HG03039 (cell line): ENCODE measurements around the gene SNX13.
A peak's percentile ranks its signal among the peaks of the same experiment; 100 is the strongest.

Source experiments
- ATAC-seq: cut with Tn5 transposase; IDR thresholded peaks from one replicate; pipeline ENCODE4 v1.9.1; 2021; ENCODE audit warnings: mild to moderate bottlenecking, moderate library complexity; ENCODE audit not compliant: unreplicated experiment

Gene SNX13

DNA sequence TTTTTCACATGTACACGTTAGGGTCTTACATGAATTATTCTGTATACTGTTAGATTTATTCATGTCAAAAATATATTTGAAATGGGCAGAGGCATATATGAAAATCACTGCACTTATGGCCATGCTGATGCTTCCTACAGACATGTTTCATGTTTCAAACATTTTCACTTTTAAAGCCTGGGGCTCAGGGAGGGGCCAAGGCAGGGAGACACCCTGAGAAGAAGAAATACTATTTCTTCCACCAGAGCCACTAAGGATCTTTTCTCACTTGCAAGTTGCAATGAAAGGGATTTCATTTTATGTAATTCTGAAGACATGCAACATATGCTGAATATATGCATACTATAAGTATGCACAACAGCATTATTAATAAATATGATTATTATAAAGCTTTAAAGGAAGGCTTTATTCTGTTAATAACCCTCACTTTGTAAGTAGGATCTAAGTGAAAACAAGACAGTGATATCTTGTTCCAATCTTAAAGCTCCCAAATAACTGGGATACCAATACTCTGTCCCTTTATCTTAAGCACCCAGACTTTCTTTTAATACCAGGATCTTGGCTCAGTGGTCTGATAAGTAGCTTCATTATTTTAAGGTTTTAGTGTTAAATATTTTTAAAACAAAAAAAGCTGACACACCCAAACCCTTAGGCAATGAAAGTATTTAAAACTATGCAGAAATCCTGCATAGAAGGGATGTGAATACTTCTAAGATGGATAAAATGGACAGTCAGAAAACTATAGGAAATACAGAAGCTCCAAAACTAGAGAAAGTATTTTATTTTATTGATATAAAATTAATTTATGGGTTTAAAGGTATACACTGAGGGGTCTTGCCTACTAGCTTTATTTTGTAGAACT, 148.0 kb downstream of the SNX13 start:
- ATAC-seq, result no peak

DNA sequence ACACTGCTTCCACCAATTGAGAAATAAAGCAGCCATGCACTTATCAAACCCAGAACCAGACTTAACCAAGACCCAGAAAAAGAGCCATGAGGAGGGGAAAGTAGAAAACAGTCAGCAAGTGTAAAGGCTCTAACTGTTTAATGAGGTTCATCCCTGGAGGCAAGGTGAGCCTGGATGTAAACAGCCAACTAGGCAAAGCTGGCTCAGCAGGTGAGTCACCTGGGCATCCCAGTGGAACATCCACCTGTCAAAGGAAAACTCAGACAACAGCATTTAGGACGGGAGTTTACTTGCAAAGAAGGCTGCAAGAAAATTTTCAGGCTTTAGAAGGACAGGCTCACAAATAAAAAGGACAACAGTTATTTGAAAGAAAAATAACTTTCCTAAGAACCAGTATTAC, 153.0 kb downstream of the SNX13 start:
- ATAC-seq, result no peak

DNA sequence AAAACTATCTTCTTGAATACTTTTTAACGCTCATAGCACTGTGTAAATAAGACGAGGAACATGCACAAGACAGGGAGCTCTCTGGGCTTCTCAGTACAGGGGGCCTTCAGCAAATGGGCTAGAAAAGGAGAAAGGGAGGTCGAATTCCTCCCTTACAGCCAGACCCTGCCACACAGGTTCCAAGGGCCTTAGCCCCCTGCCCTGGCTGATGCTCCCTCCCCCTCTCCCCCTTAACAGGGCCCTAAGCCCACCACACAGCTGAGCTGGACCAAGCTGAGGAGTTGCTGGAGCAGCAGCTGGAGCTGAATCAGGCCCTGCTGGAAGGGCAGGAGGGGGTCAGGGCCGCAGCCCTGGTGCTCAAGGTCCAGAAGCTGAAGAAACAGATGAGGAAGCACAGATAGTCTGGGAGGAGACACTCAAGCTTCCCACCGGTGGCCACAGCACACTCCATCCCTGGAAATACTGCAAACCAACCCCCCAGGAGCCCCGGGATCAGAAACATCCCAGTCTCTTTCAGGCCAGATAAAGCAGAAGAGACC, 153.9 kb downstream of the SNX13 start:
- no peak for ATAC-seq

DNA sequence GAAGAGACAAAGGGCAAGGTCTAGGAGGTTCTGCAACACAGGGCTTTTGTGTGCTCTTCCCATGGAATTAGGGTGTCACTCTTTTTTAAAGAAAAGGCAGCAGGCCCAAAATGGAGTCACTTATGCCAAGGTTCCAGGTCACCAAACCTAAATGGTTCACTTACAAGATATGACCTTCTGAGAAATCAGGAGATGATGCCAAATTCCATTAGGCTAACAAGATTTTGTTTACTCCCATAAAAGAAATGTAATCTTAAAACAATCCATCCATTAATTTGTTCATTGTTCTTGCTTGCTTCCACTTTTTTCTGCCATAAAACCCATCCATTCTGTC, 158.1 kb downstream of the SNX13 start:
- no peak for ATAC-seq

DNA sequence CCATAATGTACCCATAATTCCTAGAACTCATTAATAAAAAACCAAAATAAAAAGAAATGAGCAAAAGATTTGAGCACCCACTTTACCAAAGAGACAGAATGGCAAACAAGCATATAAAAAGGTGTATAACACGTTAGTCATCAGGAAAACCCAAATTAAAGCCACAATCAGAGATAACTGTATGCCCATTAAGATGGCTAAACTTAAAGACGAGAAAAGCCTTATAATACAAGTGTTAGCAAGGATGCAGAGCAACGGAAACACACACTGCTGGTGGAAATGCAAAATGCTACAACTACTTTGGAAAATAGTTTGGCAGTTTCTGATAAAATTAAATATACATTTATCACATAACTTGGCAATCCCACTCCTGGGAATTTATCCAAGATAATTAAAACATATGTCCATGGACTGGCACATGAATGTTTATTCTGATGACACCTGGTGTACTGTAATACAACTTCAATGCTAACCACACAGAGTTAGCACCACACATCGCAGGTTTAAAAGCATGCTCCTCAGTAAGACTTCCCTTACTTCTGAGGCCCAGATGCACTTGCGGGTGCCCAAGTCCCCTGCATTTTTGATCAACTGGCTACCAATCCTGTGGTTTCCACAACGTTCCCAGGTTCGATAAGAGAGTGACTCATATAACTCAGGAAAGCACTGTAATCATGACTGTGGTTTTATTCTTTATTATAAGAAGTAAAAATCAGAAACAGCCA, 158.6 kb downstream of the SNX13 start:
- ATAC-seq, result no peak

DNA sequence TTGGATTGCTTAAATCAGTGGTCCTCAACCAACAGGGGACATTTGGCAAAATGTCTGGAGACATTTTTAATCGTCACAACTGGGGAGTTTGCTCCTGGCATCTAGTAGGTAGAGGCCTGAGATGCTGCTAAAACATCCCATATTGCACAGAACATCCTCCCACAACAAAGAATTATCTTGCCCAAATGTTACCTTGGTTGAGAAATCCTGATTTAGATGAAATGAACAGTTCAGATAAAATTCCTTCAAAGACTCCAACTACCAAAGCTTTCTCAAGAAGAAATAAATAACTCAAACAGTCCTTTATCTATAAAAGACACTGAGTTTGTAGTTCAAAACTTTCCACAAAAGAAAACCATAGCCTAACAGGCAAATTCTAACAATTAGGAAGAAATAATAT, 160.9 kb downstream of the SNX13 start:
- ATAC-seq, result no peak

DNA sequence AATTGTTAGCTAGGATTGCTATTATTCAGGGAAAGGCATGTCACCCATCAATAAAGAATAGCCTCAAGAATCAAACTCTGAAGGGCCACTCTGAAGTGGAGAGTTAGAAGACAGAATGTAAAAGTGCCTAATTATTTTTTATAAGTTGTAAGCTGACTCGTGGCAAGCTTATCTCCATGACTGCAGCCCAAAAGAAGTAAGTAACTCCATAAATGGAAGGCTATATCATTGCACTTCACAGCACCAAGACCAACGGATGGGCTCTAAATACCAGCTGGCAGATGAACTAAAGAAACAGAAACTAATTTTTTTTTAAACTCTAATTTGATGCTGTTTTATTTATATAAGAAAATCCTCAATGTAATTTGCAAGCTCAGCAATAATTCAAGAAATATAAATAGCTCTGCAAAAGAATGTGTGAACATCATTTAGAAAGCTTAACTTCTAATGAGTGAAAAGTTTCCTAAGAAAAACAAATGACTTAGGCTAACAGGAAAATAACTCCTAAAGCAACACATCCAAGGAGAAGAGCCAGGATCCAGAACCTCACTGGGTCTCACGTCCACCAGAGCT, 165.5 kb downstream of the SNX13 start:
- no peak for ATAC-seq

DNA sequence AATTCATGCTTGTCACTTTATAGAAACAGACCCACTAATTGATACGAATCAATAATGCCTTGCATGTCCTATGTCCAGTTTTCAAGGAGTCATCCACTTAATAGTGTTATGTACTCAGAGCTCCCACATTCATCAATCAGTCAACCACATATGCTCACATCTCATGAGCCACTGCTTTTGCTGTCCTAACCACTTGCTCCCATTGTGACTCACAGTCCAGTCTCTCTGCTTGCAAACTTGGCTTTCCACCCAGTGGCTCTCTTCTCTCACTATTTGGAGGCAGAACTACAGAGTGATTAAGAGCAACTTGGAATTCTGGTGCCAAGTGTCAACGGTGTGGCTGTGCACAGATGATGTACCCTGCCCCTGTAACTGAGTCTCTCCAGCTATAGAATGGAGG, 166.0 kb downstream of the SNX13 start:
- no peak for ATAC-seq

DNA sequence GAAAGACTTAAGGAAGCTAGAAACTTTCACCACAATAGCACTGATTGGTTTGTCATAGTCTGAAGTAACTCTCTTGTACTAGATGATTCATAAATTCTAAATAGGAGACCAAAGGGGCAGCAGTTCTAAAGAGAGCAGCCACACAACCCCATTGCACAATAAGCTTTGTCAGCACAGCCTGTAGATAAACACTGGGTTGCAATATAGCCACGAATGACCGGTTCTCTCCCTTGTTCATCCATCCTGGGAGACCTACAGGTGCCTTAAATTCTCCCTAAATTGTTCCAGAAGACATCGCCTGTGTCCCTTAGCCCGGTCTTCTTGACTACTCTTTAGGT, 167.0 kb downstream of the SNX13 start:
- ATAC-seq, result no peak

DNA sequence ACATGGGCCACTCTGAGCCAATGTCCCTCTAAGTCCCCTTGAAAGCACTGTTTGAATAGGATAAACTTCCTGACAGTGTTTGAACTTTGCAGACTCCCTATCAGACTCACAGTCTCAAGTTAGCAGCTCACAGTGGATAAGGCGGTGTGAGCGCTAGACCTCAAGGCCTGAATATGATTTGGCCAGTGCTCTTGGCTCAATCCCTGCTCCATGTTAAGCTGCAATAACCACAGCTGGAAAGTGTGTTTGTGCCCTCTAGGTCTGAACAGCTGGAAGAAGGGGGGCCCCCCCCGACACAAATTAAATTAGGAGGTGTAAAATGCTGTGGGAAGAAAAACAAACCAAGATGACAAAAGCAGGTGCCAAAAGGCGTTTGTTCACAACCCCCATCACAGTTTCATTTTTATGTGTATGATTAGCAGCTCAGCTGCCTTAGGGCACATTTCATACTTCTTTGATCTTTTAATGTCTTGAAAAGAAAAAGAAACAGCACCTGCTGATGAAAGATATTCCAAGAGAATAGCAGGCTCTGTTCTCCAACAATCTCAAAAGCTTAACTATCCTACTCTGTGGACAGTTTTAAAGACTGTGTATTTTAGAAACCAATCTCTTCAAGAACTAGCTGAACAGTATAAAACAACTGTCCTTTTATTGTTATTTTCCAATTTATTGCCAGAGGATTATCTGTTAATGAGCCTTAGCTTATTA, 167.6 kb downstream of the SNX13 start:
- no peak for ATAC-seq

DNA sequence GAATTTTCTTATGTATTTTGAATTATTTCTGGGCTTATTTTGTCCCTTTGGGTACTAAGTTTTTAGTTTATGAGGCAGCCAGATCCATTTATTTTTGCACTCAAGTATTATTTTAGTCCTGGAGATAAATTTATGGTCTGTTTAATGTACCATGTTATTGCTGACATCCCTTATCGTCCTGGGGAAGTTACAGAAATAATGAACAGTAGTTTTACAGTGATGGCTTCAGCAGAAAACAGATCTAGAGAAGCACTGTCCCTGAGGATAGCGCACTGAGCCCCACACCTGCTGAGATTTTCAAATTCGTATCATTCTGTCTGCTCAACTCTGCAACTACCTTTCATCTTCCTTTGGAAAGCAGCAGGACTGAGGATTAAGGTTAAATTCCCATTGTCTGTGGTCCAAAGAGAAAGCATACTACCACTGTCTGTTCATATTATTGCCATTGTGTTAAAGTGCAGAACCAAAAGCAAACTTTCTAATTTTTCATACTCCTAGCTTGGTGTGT, 168.3 kb downstream of the SNX13 start:
- no peak for ATAC-seq

DNA sequence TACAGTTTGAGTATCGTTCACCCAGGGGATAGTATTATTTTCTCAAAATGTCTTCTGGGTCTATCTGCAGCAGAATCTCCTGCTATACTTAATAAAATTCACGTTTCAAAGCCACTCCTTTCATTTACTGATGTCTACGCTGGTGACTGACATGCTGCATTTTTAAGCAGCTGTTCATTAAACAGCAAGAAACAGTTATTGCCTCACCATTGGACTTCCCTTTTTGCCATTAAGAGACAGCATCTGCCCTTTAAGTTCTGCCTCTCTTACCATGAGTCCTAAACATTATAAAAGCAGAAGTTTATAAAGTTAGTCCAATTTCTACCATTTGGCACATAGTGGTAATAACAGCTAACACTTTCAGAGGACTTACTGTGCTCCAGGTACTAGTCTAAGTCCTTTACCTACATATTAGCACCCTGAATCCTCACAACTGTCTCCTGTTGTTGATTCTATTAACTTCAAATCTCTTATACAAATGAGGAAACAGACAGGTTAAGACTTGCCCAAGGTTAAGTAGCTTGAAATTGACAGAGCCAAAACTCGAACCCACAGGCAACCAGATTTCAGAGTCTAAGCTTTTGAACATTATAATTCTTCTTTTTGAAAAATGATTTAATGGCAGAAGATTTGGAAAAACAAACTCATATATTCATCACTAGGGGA, 169.5 kb downstream of the SNX13 start:
- ATAC-seq, result no peak

DNA sequence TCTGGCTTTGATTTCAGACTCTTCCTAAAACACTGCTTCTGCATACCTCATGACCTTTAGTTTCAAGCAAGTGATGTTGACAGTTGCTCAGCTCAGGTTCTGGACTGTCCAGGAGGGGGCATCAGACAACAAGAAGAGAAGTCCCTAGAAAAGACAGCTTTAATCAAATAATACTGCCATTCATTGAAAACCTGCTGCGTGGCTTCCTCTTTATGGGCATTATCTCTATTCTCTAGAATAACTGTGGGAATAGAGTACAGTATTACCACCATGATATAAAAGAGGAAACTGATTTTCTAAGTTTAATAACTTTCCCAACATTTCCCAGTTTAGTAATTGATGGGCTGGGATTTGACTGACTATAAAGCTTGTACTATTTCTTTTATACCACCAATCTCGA, 170.4 kb downstream of the SNX13 start:
- peak; percentile 59 for ATAC-seq

DNA sequence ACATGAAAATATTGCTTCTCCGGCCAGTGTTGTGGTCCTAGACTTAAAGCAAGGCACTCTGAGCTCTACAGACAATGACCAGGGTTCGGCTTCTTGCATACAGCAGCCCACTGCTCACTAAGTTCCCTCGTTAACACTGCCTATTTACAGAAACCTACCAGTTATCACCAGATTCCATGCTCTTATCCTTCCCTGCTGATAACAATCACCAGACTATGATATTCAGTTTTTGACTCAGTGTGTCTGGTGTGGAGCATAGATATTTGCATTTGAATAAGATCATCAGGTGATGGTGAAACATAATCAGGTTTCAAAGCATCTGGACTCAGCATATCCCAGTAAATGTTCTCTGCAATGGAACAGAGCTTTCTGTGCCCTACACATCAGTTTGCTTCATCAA, 182.3 kb downstream of the SNX13 start:
- ATAC-seq, result no peak

DNA sequence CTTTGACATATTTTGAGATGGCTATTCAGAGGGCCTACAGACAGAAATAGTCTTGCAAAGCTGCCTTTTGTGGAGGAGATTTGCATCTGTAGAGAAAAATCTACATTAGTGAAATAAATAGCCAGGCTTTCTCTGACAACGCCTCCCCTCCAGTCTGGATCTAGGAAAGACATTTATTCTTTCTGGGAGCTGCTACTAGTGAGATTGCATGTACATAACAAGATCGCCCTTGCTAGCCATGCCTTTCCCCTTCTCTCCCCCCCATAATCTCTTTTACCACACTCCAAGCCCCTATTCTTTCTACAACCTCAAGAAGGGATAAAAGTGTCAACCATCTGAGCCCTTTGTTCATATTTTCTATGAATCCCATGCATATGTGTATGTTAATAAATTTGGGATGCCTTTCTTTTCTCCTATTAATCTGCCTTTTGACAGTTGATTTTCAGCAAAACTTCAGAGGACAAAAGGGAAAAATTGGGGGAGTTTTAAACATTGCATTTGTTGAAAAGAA, 194.2 kb downstream of the SNX13 start:
- peak; percentile 13 for ATAC-seq

DNA sequence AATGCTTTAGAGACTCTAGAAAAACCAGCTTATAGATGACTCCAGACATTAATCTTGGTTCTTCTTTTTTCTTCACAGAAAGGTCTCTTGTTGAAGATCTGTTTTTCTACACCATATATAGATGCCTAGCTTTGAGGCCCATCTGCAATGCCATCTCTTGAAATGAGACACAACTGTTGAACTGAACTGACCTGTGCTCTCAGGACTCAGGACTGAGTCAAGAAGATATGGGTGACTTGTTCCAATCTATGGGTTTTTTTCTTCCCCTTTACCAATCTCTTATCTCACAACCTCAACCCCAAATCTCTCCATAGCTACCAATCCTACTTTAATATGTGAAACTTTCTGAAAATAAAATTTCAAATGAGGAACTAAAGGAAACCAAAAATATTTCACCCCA, 194.7 kb downstream of the SNX13 start:
- peak; percentile 62 for ATAC-seq

DNA sequence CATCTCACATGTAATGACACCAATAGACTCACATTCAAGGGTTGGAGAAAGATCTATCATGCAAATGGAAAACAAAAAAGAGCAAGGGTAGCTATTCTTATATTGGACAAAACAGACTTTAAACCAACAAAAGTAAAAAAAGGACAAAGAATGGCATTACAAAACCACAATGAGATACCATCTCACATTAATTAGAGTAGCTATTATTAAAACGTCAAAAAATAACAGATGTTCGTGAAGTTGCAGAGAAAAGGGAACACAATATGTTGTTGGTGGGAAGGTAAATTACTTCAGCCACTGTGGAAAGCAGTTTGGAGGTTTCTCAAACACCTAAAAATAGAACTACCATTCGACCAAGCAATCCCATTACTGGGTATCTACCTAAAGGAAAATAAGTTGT, 197.0 kb downstream of the SNX13 start:
- no peak for ATAC-seq

DNA sequence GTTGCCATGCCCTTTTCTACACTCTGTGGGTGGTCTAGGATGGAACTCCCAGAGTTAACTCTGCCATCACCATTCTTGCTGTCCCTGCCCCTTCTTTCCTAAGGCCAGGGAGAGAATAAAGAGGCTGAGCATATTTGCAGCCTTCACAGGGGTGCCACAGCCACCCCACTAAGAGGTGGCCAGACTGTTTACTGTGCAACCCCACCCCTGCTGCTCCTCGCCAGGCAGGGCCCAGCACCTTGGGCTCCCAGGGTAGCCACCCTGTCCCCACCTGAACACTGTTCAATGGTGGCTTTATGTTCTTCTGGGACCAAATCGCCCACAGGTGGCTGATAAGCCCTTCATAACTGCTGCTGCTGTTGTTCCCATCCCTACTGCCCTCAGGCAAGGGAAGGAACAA, 198.9 kb downstream of the SNX13 start:
- ATAC-seq, result no peak
